CD14-positive monocyte (primary cell): ENCODE results near the gene FHIT. TPM values are rescaled to one million over a fixed set of nuclear protein-coding genes. Genes with fewer than 3 reads are reported as not detected.
"Not testable (repeated sequence)": the region's sequence is repeated elsewhere in the genome, so short reads cannot be mapped to it uniquely, and the experiment has no call there.

Source experiments
- DNase-seq, 3 donors: peaks; one replicate each; pipeline ENCODE4 v3.0.0-alpha.2; 2011 to 2022
- H2AFZ ChIP-seq: 2 replicates; pipeline ENCODE4 v1.6.0; 2012; ENCODE audit warnings: mild to moderate bottlenecking, low read depth, low read length, inconsistent platforms; ENCODE audit not compliant: insufficient read depth, poor library complexity, severe bottlenecking
- H3K27ac ChIP-seq, 2 donors: 1 replicate in 1 of 2; 2 replicates in 1 of 2; pipeline ENCODE4 v1.5.1; 2012 to 2013; ENCODE audit warnings: low read length in 2 of 2, control low read depth in 1 of 2, inconsistent platforms in 1 of 2, low read depth in 1 of 2, mild to moderate bottlenecking in 1 of 2
- H3K27me3 ChIP-seq, 2 donors: one replicate each; pipeline versions ENCODE4 v1.6.0 to v1.6.1; 2011 to 2013; ENCODE audit warnings: low read length in 2 of 2; ENCODE audit not compliant: control insufficient read depth in 2 of 2, insufficient read depth in 2 of 2
- H3K36me3 ChIP-seq, 2 donors: replicated peaks in 1 of 2; 1 replicate in 1 of 2; 2 replicates in 1 of 2; pipeline versions ENCODE4 v1.5.1 to v1.6.1; 2012 to 2013; ENCODE audit warnings: low read length in 2 of 2, control low read depth in 1 of 2, inconsistent platforms in 1 of 2, mild to moderate bottlenecking in 1 of 2; ENCODE audit not compliant: insufficient read depth in 2 of 2, control insufficient read depth in 1 of 2
- H3K4me1 ChIP-seq, 2 donors: 1 replicate in 1 of 2; 2 replicates in 1 of 2; pipeline versions ENCODE4 v1.5.1 to v1.6.1; 2012 to 2013; ENCODE audit warnings: low read length in 2 of 2, control low read depth in 1 of 2, inconsistent platforms in 1 of 2, mild to moderate bottlenecking in 1 of 2, moderate library complexity in 1 of 2; ENCODE audit not compliant: insufficient read depth in 2 of 2, control insufficient read depth in 1 of 2
- H3K4me2 ChIP-seq: replicated peaks from 2 replicates; pipeline ENCODE3; 2012; ENCODE audit warnings: low read length, moderate library complexity, mild to moderate bottlenecking; ENCODE audit not compliant: poor library complexity, severe bottlenecking; ENCODE audit errors: extremely low read depth
- H3K4me3 ChIP-seq, 3 experiments: fragments of 200-600 bp in 1 of 3; sonication (generic) in 1 of 3; replicated peaks in 1 of 3; 1 replicate in 2 of 3; 2 replicates in 1 of 3; pipeline ENCODE4 v1.5.1; 2011 to 2013; ENCODE audit warnings: low read length in 3 of 3, mild to moderate bottlenecking in 3 of 3, control low read depth in 2 of 3, low read depth in 2 of 3, inconsistent platforms in 1 of 3, moderate library complexity in 1 of 3
- H3K79me2 ChIP-seq: 2 replicates; pipeline ENCODE4 v1.6.0; 2012; ENCODE audit warnings: mild to moderate bottlenecking, control low read depth, inconsistent platforms, low read length, moderate library complexity; ENCODE audit not compliant: insufficient read depth
- H3K9ac ChIP-seq: 2 replicates; pipeline ENCODE4 v1.6.0; 2017; ENCODE audit warnings: low read length, mild to moderate bottlenecking; ENCODE audit not compliant: insufficient read depth, poor library complexity, severe bottlenecking
- H3K9me3 ChIP-seq, 2 donors: replicated peaks in 1 of 2; 1 replicate in 1 of 2; 2 replicates in 1 of 2; pipeline versions ENCODE4 v1.5.1 to v1.6.1; 2012 to 2013; ENCODE audit warnings: low read length in 2 of 2, control low read depth in 1 of 2; ENCODE audit not compliant: control insufficient read depth in 1 of 2, insufficient read depth in 1 of 2
- H4K20me1 ChIP-seq: 2 replicates; pipeline ENCODE4 v1.6.0; 2012; ENCODE audit warnings: mild to moderate bottlenecking, low read length, control low read depth, moderate library complexity; ENCODE audit not compliant: insufficient read depth
- H3K27ac Mint-ChIP-seq, 7 donors: one replicate each; pipeline ENCODE4 v1.8.0; 2020; ENCODE audit warnings: mild to moderate bottlenecking in 7 of 7, mixed read lengths in 7 of 7, moderate library complexity in 6 of 7, inconsistent platforms in 2 of 7
- H3K27me3 Mint-ChIP-seq, 3 donors: one replicate each; pipeline ENCODE4 v1.8.0; 2021 to 2022; ENCODE audit warnings: low read depth in 3 of 3, mild to moderate bottlenecking in 3 of 3, mixed read lengths in 3 of 3, moderate library complexity in 3 of 3, inconsistent platforms in 1 of 3
- H3K36me3 Mint-ChIP-seq, 2 donors: one replicate each; pipeline ENCODE4 v1.8.0; 2020; ENCODE audit warnings: mixed read lengths in 2 of 2, inconsistent platforms in 1 of 2, mild to moderate bottlenecking in 1 of 2
- H3K4me1 Mint-ChIP-seq: one replicate; pipeline ENCODE4 v1.8.0; 2020; ENCODE audit warnings: mild to moderate bottlenecking, mixed read lengths
- H3K4me3 Mint-ChIP-seq, 2 donors: one replicate each; pipeline ENCODE4 v1.8.0; 2020; ENCODE audit warnings: mild to moderate bottlenecking in 2 of 2, mixed read lengths in 2 of 2, moderate library complexity in 1 of 2
- H3K9me3 Mint-ChIP-seq, 7 donors: one replicate each; pipeline ENCODE4 v1.8.0; 2020 to 2022; ENCODE audit warnings: mixed read lengths in 7 of 7, mild to moderate bottlenecking in 6 of 7, moderate library complexity in 6 of 7, inconsistent platforms in 2 of 7
- WGBS: methylation state at CpG from one replicate; pipeline ENCODE4 v1.1.5; 2013; ENCODE audit warnings: missing lambda C conversion rate; ENCODE audit not compliant: insufficient coverage; 5-methylcytosine and 5-hydroxymethylcytosine counted together
- intact Hi-C, 2 donors: fragments of 100-400 bp; cut with micrococcal nuclease; formaldehyde crosslinking; loops; one replicate each; pipeline versions ENCODE4 v1.15.0 to v1.15.1; 2023
- polyA plus RNA-seq, 3 donors: library from polyadenylated mRNA; depleted of rRNA in 1 of 3; unstranded in 2 of 3; stranded (reverse) in 1 of 3; fragments of 300-500 nt in 2 of 3; fragments of >200 nt in 1 of 3; fragmentation: Illumina TruSeq in 2 of 3; gene quantifications; 1 replicate in 2 of 3; 2 replicates in 1 of 3; pipeline ENCODE4 v1.2.3, GENCODE V29; 2012 to 2021
- TF ChIP-seq, protein P1 (sequence below): fragments of 200-600 bp; IDR thresholded peaks from one replicate; pipeline ENCODE4 v1.8.0; 2022; ENCODE audit warnings: antibody characterized with exemption, mild to moderate bottlenecking

Gene FHIT
- polyA plus RNA-seq, 3 donors = 1.7 to 3.4 (median 3.2) TPM

DNA sequence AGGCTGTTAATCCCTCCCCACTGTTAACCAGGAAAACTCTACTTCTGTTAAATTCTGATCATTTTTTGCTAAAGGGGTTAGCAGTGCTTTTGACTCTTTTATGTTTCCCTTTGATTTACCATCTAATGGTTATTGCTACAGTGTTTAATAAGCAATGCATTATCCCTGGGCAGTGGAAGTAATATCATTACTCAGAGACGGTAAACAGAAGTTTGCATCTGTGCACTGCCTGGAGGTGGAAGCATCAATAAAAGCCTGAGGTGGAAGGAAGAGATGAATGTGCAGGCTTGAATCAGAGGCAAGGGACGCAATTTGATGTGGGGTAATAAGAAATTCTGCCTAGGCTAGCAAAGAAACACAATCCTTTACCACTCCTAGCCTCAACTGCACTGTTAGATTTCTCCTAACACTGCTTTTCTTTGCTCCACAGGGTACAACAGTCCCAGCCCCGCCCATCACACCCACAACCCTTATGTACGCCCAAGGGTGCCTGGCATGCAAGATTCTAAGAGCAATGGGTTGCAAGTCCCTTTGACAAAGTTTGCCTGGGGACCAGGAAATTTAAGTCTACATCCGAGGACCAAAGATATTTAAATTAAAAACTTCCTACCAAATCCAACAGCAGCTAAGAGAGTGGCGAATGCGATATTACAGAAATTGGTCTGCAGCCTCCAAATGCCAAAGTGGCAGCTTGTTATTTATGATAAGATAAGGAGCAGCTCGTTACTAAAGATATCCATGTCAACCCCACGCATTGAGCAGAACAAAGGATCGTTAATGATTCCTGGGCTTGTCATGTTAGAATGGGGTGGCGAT is 261.4 kb downstream of the FHIT start:
- H3K4me2 ChIP-seq = no peak overlapping the region
- Mint-ChIP-seq H3K4me3 (no peak overlapping the region), H3K36me3 (no peaks in the 10 kb centered on the region), H3K4me1 (peaks cover 5% of the 10 kb centered on the region), H3K9me3 (peaks cover 1 to 15% (median 9%) of the 10 kb centered on the region in 7 donors), H3K27me3 (peaks cover 0 to 1% (median 0%) of the 10 kb centered on the region in 3 donors), H3K27ac (no peak overlapping the region)
- no peaks in the 10 kb centered on the region for H3K36me3 ChIP-seq
- 100% methylated on average over 2 of the region's 11 CpGs for WGBS
- no peaks in the 10 kb centered on the region for H3K79me2 ChIP-seq
- H3K4me1 ChIP-seq = peaks cover 0 to 3% of the 10 kb centered on the region in 2 donors
- no peaks in the 10 kb centered on the region for H4K20me1 ChIP-seq
- H2AFZ ChIP-seq = no peak overlapping the region
- peaks cover 0 to 12% of the 10 kb centered on the region in 2 donors for H3K9me3 ChIP-seq
- DNase-seq = no peak
- intact Hi-C loops = no loop called here
- TF ChIP-seq, protein P1, sequence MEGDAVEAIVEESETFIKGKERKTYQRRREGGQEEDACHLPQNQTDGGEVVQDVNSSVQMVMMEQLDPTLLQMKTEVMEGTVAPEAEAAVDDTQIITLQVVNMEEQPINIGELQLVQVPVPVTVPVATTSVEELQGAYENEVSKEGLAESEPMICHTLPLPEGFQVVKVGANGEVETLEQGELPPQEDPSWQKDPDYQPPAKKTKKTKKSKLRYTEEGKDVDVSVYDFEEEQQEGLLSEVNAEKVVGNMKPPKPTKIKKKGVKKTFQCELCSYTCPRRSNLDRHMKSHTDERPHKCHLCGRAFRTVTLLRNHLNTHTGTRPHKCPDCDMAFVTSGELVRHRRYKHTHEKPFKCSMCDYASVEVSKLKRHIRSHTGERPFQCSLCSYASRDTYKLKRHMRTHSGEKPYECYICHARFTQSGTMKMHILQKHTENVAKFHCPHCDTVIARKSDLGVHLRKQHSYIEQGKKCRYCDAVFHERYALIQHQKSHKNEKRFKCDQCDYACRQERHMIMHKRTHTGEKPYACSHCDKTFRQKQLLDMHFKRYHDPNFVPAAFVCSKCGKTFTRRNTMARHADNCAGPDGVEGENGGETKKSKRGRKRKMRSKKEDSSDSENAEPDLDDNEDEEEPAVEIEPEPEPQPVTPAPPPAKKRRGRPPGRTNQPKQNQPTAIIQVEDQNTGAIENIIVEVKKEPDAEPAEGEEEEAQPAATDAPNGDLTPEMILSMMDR = no peak
- H3K9ac ChIP-seq = no peak overlapping the region
- H3K27ac ChIP-seq = no peak overlapping the region
- no peak overlapping the region for H3K4me3 ChIP-seq
- no peaks in the 10 kb centered on the region for H3K27me3 ChIP-seq

- H3K79me2 ChIP-seq, H3K27ac ChIP-seq, H3K4me3 Mint-ChIP-seq, H3K4me3 ChIP-seq, H3K27ac Mint-ChIP-seq, H3K4me1 ChIP-seq, H3K4me2 ChIP-seq, H2AFZ ChIP-seq, intact Hi-C loops, H3K27me3 Mint-ChIP-seq, H3K36me3 ChIP-seq, H3K4me1 Mint-ChIP-seq, H4K20me1 ChIP-seq, H3K36me3 Mint-ChIP-seq, H3K27me3 ChIP-seq, DNase-seq, H3K9ac ChIP-seq: not testable (repeated sequence)
- peaks cover 1 to 27% (median 12%) of the 10 kb centered on the region in 7 donors for H3K9me3 Mint-ChIP-seq
- peaks cover 0 to 12% of the 10 kb centered on the region in 2 donors for H3K9me3 ChIP-seq
- WGBS = no CpG with 5 or more reads among the region's 1 CpG
These were observed 264.1 kb downstream of the FHIT start for GRCh38 chr3:60987191-60987590.
